PC-3 (cell line): ENCODE measurements around the gene KDM5A. TPM values are rescaled to one million over a fixed set of nuclear protein-coding genes. Genes with fewer than 3 reads are reported as not detected.

ENCODE experiments used
- ATAC-seq: fragments of 200-7000 bp; cut with Tn5 transposase; 2 replicates; pipeline ENCODE4 v1.9.1; 2020; ENCODE audit warnings: mild to moderate bottlenecking, moderate library complexity
- BruUV-seq: library from RNA; stranded (reverse); fragments of 400-500 nt; replicated peaks from 2 replicates; lab custom pipeline; 2021; lab: Mats Ljungman, UMichigan
- CTCF ChIA-PET: fragments of 300-600 bp; sonication (Branson Sonifier 250); formaldehyde crosslinking; loops from one replicate; lab custom pipeline; 2022; ENCODE audit warnings: antibody characterized with exemption; lab: Charles Lee
- POLR2A ChIA-PET: fragments of 300-600 bp; sonication (Branson Sonifier 250); formaldehyde crosslinking; loops from one replicate; lab custom pipeline; 2022; ENCODE audit warnings: antibody characterized with exemption; ENCODE audit not compliant: unreplicated experiment; lab: Charles Lee
- DNase-seq: peaks from one replicate; pipeline ENCODE4 v3.0.0-alpha.2; 2015
- H2AFZ ChIP-seq: fragments of 300-600 bp; sonication (generic); 2 replicates; pipeline ENCODE4 v1.6.0; 2016; ENCODE audit warnings: antibody characterized with exemption, low read length
- H3F3A ChIP-seq: fragments of 300-600 bp; sonication (generic); one replicate; pipeline ENCODE4 v1.6.0; 2017; ENCODE audit warnings: antibody characterized with exemption, low read length, control low read depth, mild to moderate bottlenecking; ENCODE audit not compliant: unreplicated experiment
- H3K27ac ChIP-seq: fragments of 300-600 bp; sonication (generic); 2 replicates; pipeline ENCODE4 v1.5.1; 2016; ENCODE audit warnings: mild to moderate bottlenecking, low read length
- H3K27me3 ChIP-seq: fragments of 300-600 bp; sonication (generic); 2 replicates; pipeline ENCODE4 v1.6.1; 2016; ENCODE audit warnings: low read length, mixed read lengths
- H3K36me3 ChIP-seq: fragments of 300-600 bp; sonication (generic); 2 replicates; pipeline ENCODE4 v1.6.1; 2016; ENCODE audit warnings: low read depth, mixed run types, low read length, mixed read lengths
- H3K4me1 ChIP-seq: fragments of 300-600 bp; sonication (generic); 2 replicates; pipeline ENCODE4 v1.5.1; 2016; ENCODE audit warnings: low read length; ENCODE audit not compliant: insufficient read depth
- H3K4me2 ChIP-seq: fragments of 300-600 bp; sonication (generic); 2 replicates; pipeline ENCODE4 v1.6.0; 2016; ENCODE audit warnings: low read length
- H3K4me3 ChIP-seq: fragments of 300-600 bp; sonication (generic); 2 replicates; pipeline ENCODE4 v1.5.1; 2016; ENCODE audit warnings: mild to moderate bottlenecking, low read length, mixed read lengths
- H3K79me2 ChIP-seq: fragments of 300-600 bp; sonication (generic); 2 replicates; pipeline ENCODE4 v1.6.1; 2017; ENCODE audit warnings: low read length, mixed read lengths
- H3K9ac ChIP-seq: fragments of 300-600 bp; sonication (generic); 2 replicates; pipeline ENCODE4 v1.6.0; 2016; ENCODE audit warnings: mild to moderate bottlenecking, low read length
- H3K9me2 ChIP-seq: fragments of 300-600 bp; sonication (generic); replicated peaks from 2 replicates; pipeline ENCODE4 v1.6.1; 2016; ENCODE audit warnings: mixed run types, low read length, mixed read lengths
- H3K9me3 ChIP-seq: fragments of 300-600 bp; sonication (generic); 2 replicates; pipeline ENCODE4 v1.6.1; 2016; ENCODE audit warnings: low read length, mixed read lengths
- H4K20me1 ChIP-seq: fragments of 300-600 bp; sonication (generic); 2 replicates; pipeline ENCODE4 v1.6.1; 2016; ENCODE audit warnings: low read length, mixed read lengths
- EZH2 ChIP-seq: fragments of 300-600 bp; sonication (generic); IDR thresholded peaks from one replicate; pipeline ENCODE4 v1.6.1; 2017; ENCODE audit warnings: antibody characterized with exemption, mild to moderate bottlenecking, low read length; ENCODE audit not compliant: unreplicated experiment
- EZH2phosphoT487 ChIP-seq: fragments of 300-600 bp; sonication (generic); IDR thresholded peaks from 2 replicates; pipeline ENCODE4 v1.6.1; 2018; ENCODE audit warnings: mild to moderate bottlenecking, antibody characterized with exemption, low read length, borderline replicate concordance
- intact Hi-C: fragments of 100-400 bp; cut with micrococcal nuclease; formaldehyde crosslinking; loops from 2 replicates; pipeline ENCODE4 v1.9.0; 2023
- total RNA-seq: library from RNA; depleted of rRNA; stranded (reverse); fragments of >200 nt; gene quantifications from 2 replicates; pipeline ENCODE4 v1.2.3, GENCODE V29; 2014
- TF ChIP-seq, protein P1 (sequence below): fragments of 300-600 bp; sonication (generic); conservative IDR thresholded peaks from 2 replicates; pipeline ENCODE4 v1.5.1; 2017; ENCODE audit warnings: antibody characterized with exemption, low read depth, mild to moderate bottlenecking, low read length

Gene KDM5A
- total RNA-seq, 1 experiment from 2014 or later = 27.8 TPM

- CTCF ChIA-PET = no interaction called here
- no peak overlapping the region for H3K4me3 ChIP-seq
These were observed 135.8 kb downstream of the KDM5A start for GRCh38 chr12:253116-253831.

GRCh38 chr12:252636-253035, 136.5 kb downstream of the KDM5A start:
- intact Hi-C loops = no loop called here
- BruUV-seq = no TSS peak
- Histone ChIP-seq H4K20me1 (no peaks in the 10 kb centered on the region), H3F3A (no peaks in the 10 kb centered on the region), H3K36me3 (no peaks in the 10 kb centered on the region), H3K9me3 (no peaks in the 10 kb centered on the region), H3K4me1 (no peaks in the 10 kb centered on the region), H3K27ac (no peak overlapping the region), H3K9me2 (no peaks in the 10 kb centered on the region), H3K27me3 (peaks cover 17% of the 10 kb centered on the region), H2AFZ (no peak overlapping the region), H3K9ac (no peak overlapping the region), H3K4me2 (no peak overlapping the region), H3K79me2 (no peaks in the 10 kb centered on the region), H3K4me3 (no peak overlapping the region)
- no peak for TF ChIP-seq EZH2
- TF ChIP-seq, protein P1, sequence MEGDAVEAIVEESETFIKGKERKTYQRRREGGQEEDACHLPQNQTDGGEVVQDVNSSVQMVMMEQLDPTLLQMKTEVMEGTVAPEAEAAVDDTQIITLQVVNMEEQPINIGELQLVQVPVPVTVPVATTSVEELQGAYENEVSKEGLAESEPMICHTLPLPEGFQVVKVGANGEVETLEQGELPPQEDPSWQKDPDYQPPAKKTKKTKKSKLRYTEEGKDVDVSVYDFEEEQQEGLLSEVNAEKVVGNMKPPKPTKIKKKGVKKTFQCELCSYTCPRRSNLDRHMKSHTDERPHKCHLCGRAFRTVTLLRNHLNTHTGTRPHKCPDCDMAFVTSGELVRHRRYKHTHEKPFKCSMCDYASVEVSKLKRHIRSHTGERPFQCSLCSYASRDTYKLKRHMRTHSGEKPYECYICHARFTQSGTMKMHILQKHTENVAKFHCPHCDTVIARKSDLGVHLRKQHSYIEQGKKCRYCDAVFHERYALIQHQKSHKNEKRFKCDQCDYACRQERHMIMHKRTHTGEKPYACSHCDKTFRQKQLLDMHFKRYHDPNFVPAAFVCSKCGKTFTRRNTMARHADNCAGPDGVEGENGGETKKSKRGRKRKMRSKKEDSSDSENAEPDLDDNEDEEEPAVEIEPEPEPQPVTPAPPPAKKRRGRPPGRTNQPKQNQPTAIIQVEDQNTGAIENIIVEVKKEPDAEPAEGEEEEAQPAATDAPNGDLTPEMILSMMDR = no peak
- no peak for TF ChIP-seq EZH2phosphoT487
- DNase-seq (no peak), ATAC-seq (no peak)
- ChIA-PET CTCF (no interaction called here), POLR2A (no interaction called here)

More at GRCh38 chr12:253116-253831, 135.8 kb downstream of the KDM5A start:
- POLR2A ChIA-PET = no interaction called here
- no peak for DNase-seq
- no peaks in the 10 kb centered on the region for H3K9me3 ChIP-seq
- H3F3A ChIP-seq = no peaks in the 10 kb centered on the region
- H3K27ac ChIP-seq = no peak overlapping the region
- H3K27me3 ChIP-seq = peaks cover 23% of the 10 kb centered on the region
- H3K9me2 ChIP-seq = no peaks in the 10 kb centered on the region
- no peak overlapping the region for H2AFZ ChIP-seq
- intact Hi-C loops = no loop called here
- H3K4me1 ChIP-seq = no peaks in the 10 kb centered on the region
- no peaks in the 10 kb centered on the region for H3K79me2 ChIP-seq
- H3K36me3 ChIP-seq = no peaks in the 10 kb centered on the region
- TF ChIP-seq EZH2phosphoT487 (no peak), EZH2 (no peak)
- TF ChIP-seq, protein P1 = no peak
- no peak for ATAC-seq
- H4K20me1 ChIP-seq = no peaks in the 10 kb centered on the region
- BruUV-seq = no TSS peak
- H3K4me2 ChIP-seq = no peak overlapping the region
- H3K9ac ChIP-seq = no peak overlapping the region

GRCh38 chr12:247271-247670, 141.8 kb downstream of the KDM5A start:
- no peak for ATAC-seq
- Histone ChIP-seq H3K9me2 (no peaks in the 10 kb centered on the region), H3K9ac (no peak overlapping the region), H3K4me1 (no peaks in the 10 kb centered on the region), H3K27ac (no peak overlapping the region), H3K79me2 (no peaks in the 10 kb centered on the region), H3K9me3 (no peaks in the 10 kb centered on the region), H3K27me3 (peaks cover 3% of the 10 kb centered on the region; the same call in 1 of the 2 replicates), H3F3A (no peaks in the 10 kb centered on the region), H4K20me1 (no peaks in the 10 kb centered on the region), H2AFZ (no peak overlapping the region), H3K4me2 (no peak overlapping the region), H3K36me3 (no peaks in the 10 kb centered on the region), H3K4me3 (no peak overlapping the region)
- ChIA-PET POLR2A (no interaction called here), CTCF (no interaction called here)
- TF ChIP-seq, protein P1 = no peak
- TF ChIP-seq EZH2phosphoT487 (no peak), EZH2 (no peak)
- intact Hi-C loops = no loop called here
- no peak for DNase-seq
- BruUV-seq = no TSS peak
